ENCODE data around the gene KCNJ13. TPM values are rescaled to one million over a fixed set of nuclear protein-coding genes. Genes with fewer than 3 reads are reported as not detected.

The KCNJ13 gene
- total RNA-seq, 2 experiments from 2014 or later, result not detected

DNA sequence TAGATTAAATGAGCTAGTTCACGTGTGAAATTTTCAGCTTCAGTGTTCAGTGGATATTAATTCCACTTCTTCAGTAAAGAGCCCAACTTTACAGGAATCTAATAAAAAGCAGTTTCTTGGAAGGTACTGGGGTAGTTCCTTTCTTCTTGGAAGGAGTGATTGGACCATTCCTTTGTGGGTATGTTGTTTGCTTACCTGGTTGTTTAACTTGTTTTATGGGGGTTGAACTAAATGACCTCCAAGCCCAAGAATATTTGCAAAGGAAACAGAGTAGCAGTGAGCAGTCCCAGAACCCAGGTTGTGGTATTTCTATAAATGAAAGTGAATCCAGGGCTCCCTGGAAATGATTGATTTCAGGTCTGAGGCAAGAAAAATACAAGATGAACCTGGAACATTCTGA, 31.4 kb downstream of the KCNJ13 start:
- DNase-seq (ENCODE audit: low spot score), result no peak
- Histone ChIP-seq H4K20me1 (ENCODE audit: insufficient read depth, low read length) (no peaks in the 10 kb centered on the region), H2AFZ (ENCODE audit: low read length) (no peak overlapping the region), H3K4me1 (ENCODE audit: insufficient read depth, low read length, poor library complexity, severe bottlenecking) (no peaks in the 10 kb centered on the region), H3K4me2 (ENCODE audit: low read length) (no peak overlapping the region), H3K9me2 (ENCODE audit: insufficient read depth, low read length) (no peaks in the 10 kb centered on the region), H3K79me2 (ENCODE audit: insufficient read depth, low read depth, low read length) (no peaks in the 10 kb centered on the region), H3K4me3 (ENCODE audit: low read depth, low read length, poor library complexity, severe bottlenecking) (no peak overlapping the region), H3K27ac (ENCODE audit: low read depth, low read length, poor library complexity, severe bottlenecking) (no peak overlapping the region), H3K9me3 (ENCODE audit: low read length) (no peaks in the 10 kb centered on the region), H3K36me3 (ENCODE audit: insufficient read depth, low read length) (peaks cover 25% of the 10 kb centered on the region)
- CTCF ChIA-PET (ENCODE audit: unreplicated experiment), result no interaction called here
- intact Hi-C loops (cut with micrococcal nuclease; ENCODE audit: unreplicated experiment), result loop anchor here (1.0 kb wide), 1 partner anchor 29 kb away; no protein-coding TSS in a partner anchor
- TF ChIP-seq, protein P1, sequence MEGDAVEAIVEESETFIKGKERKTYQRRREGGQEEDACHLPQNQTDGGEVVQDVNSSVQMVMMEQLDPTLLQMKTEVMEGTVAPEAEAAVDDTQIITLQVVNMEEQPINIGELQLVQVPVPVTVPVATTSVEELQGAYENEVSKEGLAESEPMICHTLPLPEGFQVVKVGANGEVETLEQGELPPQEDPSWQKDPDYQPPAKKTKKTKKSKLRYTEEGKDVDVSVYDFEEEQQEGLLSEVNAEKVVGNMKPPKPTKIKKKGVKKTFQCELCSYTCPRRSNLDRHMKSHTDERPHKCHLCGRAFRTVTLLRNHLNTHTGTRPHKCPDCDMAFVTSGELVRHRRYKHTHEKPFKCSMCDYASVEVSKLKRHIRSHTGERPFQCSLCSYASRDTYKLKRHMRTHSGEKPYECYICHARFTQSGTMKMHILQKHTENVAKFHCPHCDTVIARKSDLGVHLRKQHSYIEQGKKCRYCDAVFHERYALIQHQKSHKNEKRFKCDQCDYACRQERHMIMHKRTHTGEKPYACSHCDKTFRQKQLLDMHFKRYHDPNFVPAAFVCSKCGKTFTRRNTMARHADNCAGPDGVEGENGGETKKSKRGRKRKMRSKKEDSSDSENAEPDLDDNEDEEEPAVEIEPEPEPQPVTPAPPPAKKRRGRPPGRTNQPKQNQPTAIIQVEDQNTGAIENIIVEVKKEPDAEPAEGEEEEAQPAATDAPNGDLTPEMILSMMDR (conservative IDR thresholded peaks at IDR 0.05; ENCODE audit: low read length), result no peak
- BruUV-seq (replicated peaks), result no TSS peak
- POLR2A ChIA-PET, result no interaction called here

DNA sequence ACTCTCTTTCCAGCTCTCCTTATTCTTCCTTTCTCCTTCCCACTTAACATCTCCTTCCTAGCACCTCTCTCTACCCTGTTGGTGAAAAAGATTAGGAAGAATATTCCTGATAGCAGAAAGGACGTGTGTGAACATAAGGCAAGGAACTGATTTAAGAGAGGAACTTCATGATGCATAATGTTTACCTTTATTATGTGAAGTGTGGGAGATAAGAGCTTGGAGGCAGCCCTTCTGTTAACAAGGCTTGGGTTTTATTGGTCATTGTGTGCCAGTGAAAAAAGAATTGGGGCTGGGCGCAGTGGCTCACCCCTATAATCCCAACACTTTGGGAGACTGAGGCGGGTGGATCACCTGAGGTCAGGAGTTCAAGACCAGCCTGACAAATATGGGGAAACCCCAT, 34.4 kb downstream of the KCNJ13 start:
- DNase-seq (ENCODE audit: low spot score), result no peak
- peaks cover 16% of the 10 kb centered on the region; the same call in 1 of the 2 replicates for H3K36me3 ChIP-seq (ENCODE audit: insufficient read depth, low read length)
- no peaks in the 10 kb centered on the region for H3K4me1 ChIP-seq (ENCODE audit: insufficient read depth, low read length, poor library complexity, severe bottlenecking)
- H3K27ac ChIP-seq (ENCODE audit: low read depth, low read length, poor library complexity, severe bottlenecking), result no peak overlapping the region
- POLR2A ChIA-PET, result no interaction called here
- BruUV-seq (replicated peaks), result no TSS peak
- no peak overlapping the region for H3K4me3 ChIP-seq (ENCODE audit: low read depth, low read length, poor library complexity, severe bottlenecking)
- no peak overlapping the region for H2AFZ ChIP-seq (ENCODE audit: low read length)
- CTCF ChIA-PET (ENCODE audit: unreplicated experiment), result no interaction called here
- TF ChIP-seq, protein P1 (conservative IDR thresholded peaks at IDR 0.05; ENCODE audit: low read length), result no peak
- no peak for TF ChIP-seq EZH2phosphoT487 (IDR thresholded peaks at IDR 0.05; ENCODE audit: borderline replicate concordance, low read depth, low read length)
- H3K79me2 ChIP-seq (ENCODE audit: insufficient read depth, low read depth, low read length), result no peaks in the 10 kb centered on the region
- no peak overlapping the region for H3K4me2 ChIP-seq (ENCODE audit: low read length)
- no peaks in the 10 kb centered on the region for H3K9me2 ChIP-seq (ENCODE audit: insufficient read depth, low read length)
- intact Hi-C loops (cut with micrococcal nuclease; ENCODE audit: unreplicated experiment), result no loop called here
- H3K9me3 ChIP-seq (ENCODE audit: low read length), result no peaks in the 10 kb centered on the region
- H4K20me1 ChIP-seq (ENCODE audit: insufficient read depth, low read length), result no peaks in the 10 kb centered on the region

DNA sequence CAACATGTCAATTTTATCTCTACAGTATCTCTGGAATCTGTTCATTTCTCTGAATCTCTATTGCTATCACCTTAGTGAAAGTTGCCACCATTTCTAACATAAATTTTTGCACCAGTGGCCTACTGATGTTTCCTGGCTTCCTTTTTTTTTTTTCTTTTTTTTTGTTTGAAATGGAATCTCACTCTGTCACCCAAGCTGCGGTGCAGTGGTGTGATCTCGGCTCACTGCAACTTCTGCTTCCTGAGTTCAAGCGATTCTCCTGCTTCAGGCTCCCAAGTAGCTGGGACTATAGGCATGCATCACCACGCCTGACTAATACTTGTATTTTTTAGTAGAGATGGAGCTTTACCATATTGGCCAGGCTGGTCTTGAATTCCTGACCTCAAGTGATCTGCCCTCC, 35.1 kb downstream of the KCNJ13 start:
- H3K4me2 ChIP-seq (ENCODE audit: low read length), result no peak overlapping the region
- ChIA-PET POLR2A (interaction anchor here (0.7 kb wide), 1 partner anchor 23 kb away, joined by 3 read pairs; no protein-coding TSS in a partner anchor), CTCF (ENCODE audit: unreplicated experiment) (no interaction called here)
- H3K27ac ChIP-seq (ENCODE audit: low read depth, low read length, poor library complexity, severe bottlenecking), result no peak overlapping the region
- no peak for DNase-seq (ENCODE audit: low spot score)
- no peak for TF ChIP-seq EZH2phosphoT487 (IDR thresholded peaks at IDR 0.05; ENCODE audit: borderline replicate concordance, low read depth, low read length)
- TF ChIP-seq, protein P1 (conservative IDR thresholded peaks at IDR 0.05; ENCODE audit: low read length), result no peak
- H3K4me3 ChIP-seq (ENCODE audit: low read depth, low read length, poor library complexity, severe bottlenecking), result no peak overlapping the region
- peaks cover 23% of the 10 kb centered on the region; the same call in 1 of the 2 replicates for H3K36me3 ChIP-seq (ENCODE audit: insufficient read depth, low read length)
- no peaks in the 10 kb centered on the region for H3K79me2 ChIP-seq (ENCODE audit: insufficient read depth, low read depth, low read length)
- no peak overlapping the region for H2AFZ ChIP-seq (ENCODE audit: low read length)
- H3K9me3 ChIP-seq (ENCODE audit: low read length), result no peaks in the 10 kb centered on the region
- intact Hi-C loops (cut with micrococcal nuclease; ENCODE audit: unreplicated experiment), result no loop called here
- H3K4me1 ChIP-seq (ENCODE audit: insufficient read depth, low read length, poor library complexity, severe bottlenecking), result no peaks in the 10 kb centered on the region
- H4K20me1 ChIP-seq (ENCODE audit: insufficient read depth, low read length), result no peaks in the 10 kb centered on the region
- no peaks in the 10 kb centered on the region for H3K9me2 ChIP-seq (ENCODE audit: insufficient read depth, low read length)
- BruUV-seq (replicated peaks), result no TSS peak
